K562 (cell line): ENCODE data around the gene KCTD18.

Source experiments
- CBX5 ChIP-seq: IDR thresholded peaks from 2 replicates; pipeline ENCODE4 v1.6.1; 2014; ENCODE audit warnings: low read depth, borderline replicate concordance
- MXI1 ChIP-seq: IDR thresholded peaks from 2 replicates; pipeline ENCODE4 v1.6.1; 2011; ENCODE audit warnings: low read depth, mild to moderate bottlenecking, improper control_type of control experiment, low read length
- SMAD3 ChIP-seq: fragments of 450-650 bp; formaldehyde crosslinking; conservative IDR thresholded peaks from 2 replicates; pipeline ENCODE4 v1.4.0; 2020; ENCODE audit warnings: mild to moderate bottlenecking
- TAF1 ChIP-seq: IDR thresholded peaks from 2 replicates; pipeline ENCODE4 v1.6.1; 2011; ENCODE audit warnings: mild to moderate bottlenecking, low read length, moderate library complexity; ENCODE audit not compliant: insufficient read depth, control insufficient read depth, severe bottlenecking; ENCODE audit errors: extremely low read depth
- ZNF561 ChIP-seq: fragments of 450-650 bp; formaldehyde crosslinking; conservative IDR thresholded peaks from 2 replicates; pipeline ENCODE4 v1.4.0; 2020; ENCODE audit warnings: mild to moderate bottlenecking, moderate library complexity
- TF ChIP-seq, protein P1 (sequence below), 3 experiments: IDR thresholded peaks in 2 of 3; conservative IDR thresholded peaks in 1 of 3; 2 replicates each; pipeline ENCODE4 v1.5.1; 2011 to 2012; ENCODE audit warnings: low read length in 3 of 3, mild to moderate bottlenecking in 3 of 3, control low read depth in 2 of 3, improper control_type of control experiment in 1 of 3, inconsistent platforms in 1 of 3, low read depth in 1 of 3, mixed read lengths in 1 of 3, moderate library complexity in 1 of 3; ENCODE audit not compliant: insufficient read depth in 2 of 3

DNA sequence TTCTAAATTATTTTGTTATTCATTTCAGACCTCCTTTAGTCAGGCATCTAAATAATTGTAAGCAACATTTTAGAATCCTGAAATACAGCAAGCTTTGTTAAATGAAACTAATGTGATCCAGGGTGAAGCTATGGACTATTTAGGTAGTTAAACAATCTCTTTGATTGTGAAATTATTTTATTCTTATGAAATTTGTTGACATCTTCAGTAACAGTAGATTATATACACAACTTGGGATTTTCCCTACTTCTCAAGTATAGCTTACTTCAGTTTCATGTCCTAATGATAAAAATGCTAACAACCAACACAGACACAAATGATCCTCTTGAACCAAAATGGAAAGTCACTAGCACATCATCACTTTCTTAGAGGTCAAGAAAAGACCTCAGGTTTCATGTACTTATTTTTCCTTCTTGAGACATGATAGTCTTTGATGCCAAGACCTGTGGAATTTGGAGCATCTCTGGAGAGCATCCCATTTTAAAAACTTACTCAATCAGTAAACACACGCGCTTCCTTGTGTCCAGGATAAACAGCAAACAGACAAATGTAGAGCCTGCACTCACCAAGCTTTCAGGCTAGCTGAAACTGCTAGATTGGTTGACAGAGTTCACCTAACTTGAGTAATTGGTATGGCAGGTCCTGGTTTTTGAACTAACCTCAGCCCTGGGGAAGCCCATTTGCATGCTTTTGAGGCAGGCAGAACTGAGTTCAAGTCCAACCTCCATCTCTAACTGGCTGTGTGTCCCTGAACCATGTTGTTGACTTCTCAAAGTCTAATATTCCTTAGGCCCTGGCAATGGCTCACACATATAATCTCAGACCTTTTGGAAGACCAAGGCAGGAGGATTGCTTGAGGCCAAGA lies 47.8 kb downstream of the KCTD18 start:
- no peak for TF ChIP-seq ZNF561 (CRISPR knock-in tag)
- TF ChIP-seq CBX5 = no peak
- TF ChIP-seq, protein P1, sequence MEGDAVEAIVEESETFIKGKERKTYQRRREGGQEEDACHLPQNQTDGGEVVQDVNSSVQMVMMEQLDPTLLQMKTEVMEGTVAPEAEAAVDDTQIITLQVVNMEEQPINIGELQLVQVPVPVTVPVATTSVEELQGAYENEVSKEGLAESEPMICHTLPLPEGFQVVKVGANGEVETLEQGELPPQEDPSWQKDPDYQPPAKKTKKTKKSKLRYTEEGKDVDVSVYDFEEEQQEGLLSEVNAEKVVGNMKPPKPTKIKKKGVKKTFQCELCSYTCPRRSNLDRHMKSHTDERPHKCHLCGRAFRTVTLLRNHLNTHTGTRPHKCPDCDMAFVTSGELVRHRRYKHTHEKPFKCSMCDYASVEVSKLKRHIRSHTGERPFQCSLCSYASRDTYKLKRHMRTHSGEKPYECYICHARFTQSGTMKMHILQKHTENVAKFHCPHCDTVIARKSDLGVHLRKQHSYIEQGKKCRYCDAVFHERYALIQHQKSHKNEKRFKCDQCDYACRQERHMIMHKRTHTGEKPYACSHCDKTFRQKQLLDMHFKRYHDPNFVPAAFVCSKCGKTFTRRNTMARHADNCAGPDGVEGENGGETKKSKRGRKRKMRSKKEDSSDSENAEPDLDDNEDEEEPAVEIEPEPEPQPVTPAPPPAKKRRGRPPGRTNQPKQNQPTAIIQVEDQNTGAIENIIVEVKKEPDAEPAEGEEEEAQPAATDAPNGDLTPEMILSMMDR (IDR thresholded peaks at IDR 0.05 in 2 of 3, conservative IDR thresholded peaks at IDR 0.05 in 1 of 3; ENCODE audit: insufficient read depth in 2 of 3, low read depth in 1 of 3, low read length in 3 of 3) = no peak
- TF ChIP-seq TAF1 = no peak
- no peak for TF ChIP-seq SMAD3 (CRISPR knock-in tag)
- TF ChIP-seq MXI1 = no peak
